ENCODE results near the gene INCENP.

GRCh38 chr11:62081378-62082291 is 42.2 kb upstream of the INCENP start:
- peak in 1 of 3 donors; percentile 88 for TF ChIP-seq CTCF (IDR thresholded peaks at IDR 0.05)
- no peak for TF ChIP-seq POLR2A (IDR thresholded peaks at IDR 0.05)

Data from lower leg skin (tissue), 3 donors.